HepG2 (cell line): ENCODE results near the gene SLCO4A1. TPM values are rescaled to one million over a fixed set of nuclear protein-coding genes. Genes with fewer than 3 reads are reported as not detected.

Experiments used
- FOSL2 ChIP-seq: sonication (generic); formaldehyde crosslinking; IDR thresholded peaks from 2 replicates; pipeline ENCODE4 v1.4.0; 2020; ENCODE audit warnings: missing genetic modification reagents
- NFRKB ChIP-seq: fragments of 450-650 bp; IDR thresholded peaks from 2 replicates; pipeline ENCODE4 v1.6.1; 2017
- NR2F2 ChIP-seq: IDR thresholded peaks from 2 replicates; pipeline ENCODE4 v1.6.1; 2012; ENCODE audit warnings: low read depth, inconsistent platforms, borderline replicate concordance
- PITX1 ChIP-seq: sonication (generic); formaldehyde crosslinking; IDR thresholded peaks from 2 replicates; pipeline ENCODE4 v1.5.1; 2020; ENCODE audit warnings: mild to moderate bottlenecking, missing genetic modification reagents
- SPEN ChIP-seq: sonication (generic); formaldehyde crosslinking; IDR thresholded peaks from 2 replicates; pipeline ENCODE4 v1.5.1; 2020; ENCODE audit warnings: low read depth, mild to moderate bottlenecking, missing genetic modification reagents
- ZNF20 ChIP-seq: sonication (generic); formaldehyde crosslinking; IDR thresholded peaks from 2 replicates; pipeline ENCODE4 v1.4.0; 2020; ENCODE audit warnings: mild to moderate bottlenecking, moderate library complexity, missing genetic modification reagents
- ZNF264 ChIP-seq: sonication (generic); formaldehyde crosslinking; IDR thresholded peaks from 2 replicates; pipeline ENCODE4 v1.4.0; 2020; ENCODE audit warnings: missing genetic modification reagents
- ZSCAN9 ChIP-seq: IDR thresholded peaks from 2 replicates; pipeline ENCODE4 v1.6.1; 2016; ENCODE audit warnings: borderline replicate concordance
- polyA plus RNA-seq, 8 experiments: library from polyadenylated mRNA; depleted of rRNA in 3 of 8; stranded (reverse) in 7 of 8; unstranded in 1 of 8; fragments of >200 nt; fragmentation: Illumina TruSeq in 4 of 8; extraction: Trizol in 4 of 8; gene quantifications; 2 replicates each; pipeline versions ENCODE4 v1.2.1 to v1.2.3, GENCODE V29; 2011 to 2016; ENCODE audit warnings: low read depth in 4 of 8, missing spikeins in 1 of 8, mixed read lengths in 1 of 8; ENCODE audit not compliant: insufficient read depth in 1 of 8
- total RNA-seq, 5 experiments: library from RNA; depleted of rRNA; stranded (reverse); fragments of >200 nt; fragmentation: Illumina TruSeq; extraction: Trizol; gene quantifications; 2 replicates each; pipeline ENCODE4 v1.2.3, GENCODE V29; 2016; ENCODE audit warnings: low read depth in 1 of 5
- TF ChIP-seq, protein P1 (sequence below), 2 experiments: fragments of 450-650 bp in 1 of 2; sonication (generic) in 1 of 2; formaldehyde crosslinking in 1 of 2; IDR thresholded peaks; 2 replicates each; pipeline versions ENCODE4 v1.6.1 to v1.8.0; 2016 to 2022; ENCODE audit warnings: antibody characterized with exemption in 1 of 2, mild to moderate bottlenecking in 1 of 2, missing genetic modification reagents in 1 of 2
- TF ChIP-seq, protein P2 (sequence below): IDR thresholded peaks from 2 replicates; pipeline ENCODE4 v1.6.1; 2016; ENCODE audit warnings: missing compliant biosample characterization, missing genetic modification reagents, borderline replicate concordance
- TF ChIP-seq, protein P3 (sequence below): sonication (generic); formaldehyde crosslinking; IDR thresholded peaks from 2 replicates; pipeline ENCODE4 v1.4.0; 2020; ENCODE audit warnings: missing genetic modification reagents
- TF ChIP-seq, protein P4 (sequence below), 2 experiments: sonication (generic) in 1 of 2; formaldehyde crosslinking in 1 of 2; IDR thresholded peaks; 2 replicates each; pipeline versions ENCODE4 v1.5.1 to v1.6.1; 2011 to 2020; ENCODE audit warnings: borderline replicate concordance in 1 of 2, low read depth in 1 of 2, low read length in 1 of 2, mild to moderate bottlenecking in 1 of 2, missing genetic modification reagents in 1 of 2, moderate library complexity in 1 of 2

The SLCO4A1 gene
- total and polyA plus RNA-seq, 2 of the 13 experiments (the other 11 are each of a cell fraction or from before 2014, with no cell fraction given): 55.5 to 112 TPM

DNA sequence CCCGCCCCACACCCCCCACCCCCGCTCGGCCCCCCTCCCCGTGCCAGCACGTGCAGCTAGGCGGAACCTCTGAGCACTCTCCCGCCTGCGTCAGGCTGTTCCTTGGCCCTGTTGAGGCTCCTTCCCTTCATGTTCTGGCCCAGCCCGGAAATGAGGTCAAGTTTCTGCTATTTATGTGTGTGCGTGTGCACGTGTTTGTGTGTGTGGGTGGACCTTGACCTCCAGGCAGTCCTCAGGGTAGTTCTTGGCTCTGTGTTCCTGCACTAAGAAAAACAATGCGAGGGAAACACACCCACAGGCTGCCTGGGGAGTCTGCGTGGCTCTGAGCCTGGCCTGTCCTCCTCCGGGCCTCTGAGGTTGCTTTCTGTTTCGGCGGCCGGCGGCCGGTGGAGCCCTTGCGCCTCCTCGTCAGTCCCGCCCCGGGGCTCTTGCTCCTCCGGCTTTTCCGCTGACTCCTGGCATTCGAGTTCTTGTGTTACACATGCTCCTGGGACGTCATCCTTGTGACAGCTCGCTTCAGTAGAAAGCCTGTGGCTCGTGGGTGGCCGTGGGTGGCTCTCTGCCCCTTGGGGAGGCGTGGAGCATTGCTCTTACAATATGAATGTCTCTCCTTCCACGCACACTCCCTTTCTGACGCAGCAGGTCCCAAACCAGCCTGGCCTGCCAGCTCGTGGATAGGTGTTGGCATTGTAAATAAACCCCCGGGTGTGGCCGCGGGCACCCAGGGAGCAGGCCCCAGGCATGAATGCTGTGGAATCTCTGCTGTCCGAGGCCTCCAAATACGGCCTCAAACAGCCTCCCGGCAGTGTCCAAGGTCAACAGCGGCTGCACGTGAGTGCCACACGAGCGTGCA, 10.0 kb downstream of the SLCO4A1 start (continued):
- TF ChIP-seq, protein P1, sequence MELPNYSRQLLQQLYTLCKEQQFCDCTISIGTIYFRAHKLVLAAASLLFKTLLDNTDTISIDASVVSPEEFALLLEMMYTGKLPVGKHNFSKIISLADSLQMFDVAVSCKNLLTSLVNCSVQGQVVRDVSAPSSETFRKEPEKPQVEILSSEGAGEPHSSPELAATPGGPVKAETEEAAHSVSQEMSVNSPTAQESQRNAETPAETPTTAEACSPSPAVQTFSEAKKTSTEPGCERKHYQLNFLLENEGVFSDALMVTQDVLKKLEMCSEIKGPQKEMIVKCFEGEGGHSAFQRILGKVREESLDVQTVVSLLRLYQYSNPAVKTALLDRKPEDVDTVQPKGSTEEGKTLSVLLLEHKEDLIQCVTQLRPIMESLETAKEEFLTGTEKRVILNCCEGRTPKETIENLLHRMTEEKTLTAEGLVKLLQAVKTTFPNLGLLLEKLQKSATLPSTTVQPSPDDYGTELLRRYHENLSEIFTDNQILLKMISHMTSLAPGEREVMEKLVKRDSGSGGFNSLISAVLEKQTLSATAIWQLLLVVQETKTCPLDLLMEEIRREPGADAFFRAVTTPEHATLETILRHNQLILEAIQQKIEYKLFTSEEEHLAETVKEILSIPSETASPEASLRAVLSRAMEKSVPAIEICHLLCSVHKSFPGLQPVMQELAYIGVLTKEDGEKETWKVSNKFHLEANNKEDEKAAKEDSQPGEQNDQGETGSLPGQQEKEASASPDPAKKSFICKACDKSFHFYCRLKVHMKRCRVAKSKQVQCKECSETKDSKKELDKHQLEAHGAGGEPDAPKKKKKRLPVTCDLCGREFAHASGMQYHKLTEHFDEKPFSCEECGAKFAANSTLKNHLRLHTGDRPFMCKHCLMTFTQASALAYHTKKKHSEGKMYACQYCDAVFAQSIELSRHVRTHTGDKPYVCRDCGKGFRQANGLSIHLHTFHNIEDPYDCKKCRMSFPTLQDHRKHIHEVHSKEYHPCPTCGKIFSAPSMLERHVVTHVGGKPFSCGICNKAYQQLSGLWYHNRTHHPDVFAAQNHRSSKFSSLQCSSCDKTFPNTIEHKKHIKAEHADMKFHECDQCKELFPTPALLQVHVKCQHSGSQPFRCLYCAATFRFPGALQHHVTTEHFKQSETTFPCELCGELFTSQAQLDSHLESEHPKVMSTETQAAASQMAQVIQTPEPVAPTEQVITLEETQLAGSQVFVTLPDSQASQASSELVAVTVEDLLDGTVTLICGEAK (IDR thresholded peaks at IDR 0.05): no peak
- TF ChIP-seq, protein P1 (CRISPR knock-in tag; IDR thresholded peaks at IDR 0.05): peak; percentile 62; the same call in 1 of the 2 replicates
- TF ChIP-seq, protein P2, sequence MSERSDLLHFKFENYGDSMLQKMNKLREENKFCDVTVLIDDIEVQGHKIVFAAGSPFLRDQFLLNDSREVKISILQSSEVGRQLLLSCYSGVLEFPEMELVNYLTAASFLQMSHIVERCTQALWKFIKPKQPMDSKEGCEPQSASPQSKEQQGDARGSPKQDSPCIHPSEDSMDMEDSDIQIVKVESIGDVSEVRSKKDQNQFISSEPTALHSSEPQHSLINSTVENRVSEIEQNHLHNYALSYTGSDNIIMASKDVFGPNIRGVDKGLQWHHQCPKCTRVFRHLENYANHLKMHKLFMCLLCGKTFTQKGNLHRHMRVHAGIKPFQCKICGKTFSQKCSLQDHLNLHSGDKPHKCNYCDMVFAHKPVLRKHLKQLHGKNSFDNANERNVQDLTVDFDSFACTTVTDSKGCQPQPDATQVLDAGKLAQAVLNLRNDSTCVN (CRISPR knock-in tag): no peak
- no peak for TF ChIP-seq ZNF20
- TF ChIP-seq, protein P3, sequence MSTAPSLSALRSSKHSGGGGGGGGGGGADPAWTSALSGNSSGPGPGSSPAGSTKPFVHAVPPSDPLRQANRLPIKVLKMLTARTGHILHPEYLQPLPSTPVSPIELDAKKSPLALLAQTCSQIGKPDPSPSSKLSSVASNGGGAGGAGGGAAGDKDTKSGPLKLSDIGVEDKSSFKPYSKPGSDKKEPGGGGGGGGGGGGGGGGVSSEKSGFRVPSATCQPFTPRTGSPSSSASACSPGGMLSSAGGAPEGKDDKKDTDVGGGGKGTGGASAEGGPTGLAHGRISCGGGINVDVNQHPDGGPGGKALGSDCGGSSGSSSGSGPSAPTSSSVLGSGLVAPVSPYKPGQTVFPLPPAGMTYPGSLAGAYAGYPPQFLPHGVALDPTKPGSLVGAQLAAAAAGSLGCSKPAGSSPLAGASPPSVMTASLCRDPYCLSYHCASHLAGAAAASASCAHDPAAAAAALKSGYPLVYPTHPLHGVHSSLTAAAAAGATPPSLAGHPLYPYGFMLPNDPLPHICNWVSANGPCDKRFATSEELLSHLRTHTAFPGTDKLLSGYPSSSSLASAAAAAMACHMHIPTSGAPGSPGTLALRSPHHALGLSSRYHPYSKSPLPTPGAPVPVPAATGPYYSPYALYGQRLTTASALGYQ (CRISPR knock-in tag): peak; percentile 59; the same call in 1 of the 2 replicates
- no peak for TF ChIP-seq NFRKB
- no peak; the same call in 1 of the 2 replicates for TF ChIP-seq NR2F2
- TF ChIP-seq SPEN (CRISPR knock-in tag): peak; percentile 85
- TF ChIP-seq ZNF264 (CRISPR knock-in tag): 0 out of 2 replicates have a peak, but pooled peaks have one; percentile 55
- TF ChIP-seq FOSL2 (CRISPR knock-in tag): peak; percentile 87
- TF ChIP-seq PITX1 (CRISPR knock-in tag): peak; percentile 64; the same call in 1 of the 2 replicates
- TF ChIP-seq, protein P4, sequence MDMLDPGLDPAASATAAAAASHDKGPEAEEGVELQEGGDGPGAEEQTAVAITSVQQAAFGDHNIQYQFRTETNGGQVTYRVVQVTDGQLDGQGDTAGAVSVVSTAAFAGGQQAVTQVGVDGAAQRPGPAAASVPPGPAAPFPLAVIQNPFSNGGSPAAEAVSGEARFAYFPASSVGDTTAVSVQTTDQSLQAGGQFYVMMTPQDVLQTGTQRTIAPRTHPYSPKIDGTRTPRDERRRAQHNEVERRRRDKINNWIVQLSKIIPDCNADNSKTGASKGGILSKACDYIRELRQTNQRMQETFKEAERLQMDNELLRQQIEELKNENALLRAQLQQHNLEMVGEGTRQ (IDR thresholded peaks at IDR 0.05; ENCODE audit: low read depth, low read length): peak; percentile 26; the same call in 1 of the 2 replicates
- TF ChIP-seq, protein P4 (CRISPR knock-in tag; IDR thresholded peaks at IDR 0.05; ENCODE audit: borderline replicate concordance): 0 out of 2 replicates have a peak, but pooled peaks have one; percentile 31
- peak; percentile 64; the same call in 1 of the 2 replicates for TF ChIP-seq ZSCAN9 (CRISPR knock-in tag)
